Mammary epithelial cell (primary cell): ENCODE measurements around the gene WRAP73.

ENCODE experiments used
- CTCF ChIP-seq, 2 donors: IDR thresholded peaks in 1 of 2; conservative IDR thresholded peaks in 1 of 2; 2 replicates each; pipeline ENCODE4 v1.5.1; 2011 to 2012; ENCODE audit warnings: inconsistent platforms in 2 of 2, low read length in 2 of 2, mild to moderate bottlenecking in 2 of 2, control low read depth in 1 of 2, low read depth in 1 of 2; ENCODE audit not compliant: insufficient read depth in 1 of 2; ENCODE audit errors: extremely low read depth in 1 of 2
- EZH2 ChIP-seq: IDR thresholded peaks from 2 replicates; pipeline ENCODE4 v1.6.1; 2012; ENCODE audit warnings: low read length, inconsistent platforms, borderline replicate concordance

DNA sequence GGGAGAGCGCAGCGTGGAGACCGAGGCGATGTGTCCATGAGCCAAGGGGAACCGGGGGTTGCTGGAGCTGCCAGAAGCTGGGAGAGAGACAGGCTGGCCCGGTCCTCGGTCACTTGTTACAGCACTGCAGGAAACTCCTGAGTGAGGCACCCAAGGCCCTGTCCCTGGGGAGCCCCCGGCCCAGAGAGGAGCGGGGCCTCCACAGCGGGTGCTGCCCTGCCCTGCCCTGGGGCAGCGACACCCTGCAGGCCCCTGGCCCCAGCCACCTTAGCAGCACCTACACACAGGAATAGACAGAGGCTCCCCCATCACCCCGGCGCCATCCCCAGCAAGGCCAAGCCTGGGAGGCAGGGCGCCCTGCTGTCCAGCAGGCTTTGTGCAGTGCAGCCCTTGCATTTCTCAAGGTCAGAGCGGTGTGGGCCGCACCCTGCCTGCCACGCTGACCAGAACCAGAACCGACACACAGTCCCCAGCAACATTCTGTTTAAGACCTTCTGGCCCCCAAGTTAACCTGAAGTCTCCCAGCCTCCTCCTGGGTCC is 32.0 kb downstream of the WRAP73 start:
- TF ChIP-seq CTCF (conservative IDR thresholded peaks at IDR 0.05 in 1 of 2, IDR thresholded peaks at IDR 0.05 in 1 of 2; ENCODE audit: extremely low read depth in 1 of 2, insufficient read depth in 1 of 2, low read depth in 1 of 2, low read length in 2 of 2) (no peak), EZH2 (no peak)
